Panc1 (cell line): ENCODE data around the gene NT5C1B. TPM values are rescaled to one million over a fixed set of nuclear protein-coding genes. Genes with fewer than 3 reads are reported as not detected.

Experiments used
- ATAC-seq: fragments of 200-7000 bp; cut with Tn5 transposase; 2 replicates; pipeline ENCODE4 v1.9.1; 2020; ENCODE audit warnings: mild to moderate bottlenecking, moderate library complexity
- BruUV-seq: library from RNA; stranded (reverse); fragments of 400-500 nt; replicated peaks from 2 replicates; lab custom pipeline; 2021; lab: Mats Ljungman, UMichigan
- CTCF ChIA-PET: fragments of 300-600 bp; sonication (Branson Sonifier 250); formaldehyde crosslinking; loops from one replicate; lab custom pipeline; 2022; ENCODE audit warnings: antibody characterized with exemption; lab: Charles Lee
- POLR2A ChIA-PET: fragments of 300-600 bp; sonication (Branson Sonifier 250); formaldehyde crosslinking; loops from one replicate; lab custom pipeline; 2022; ENCODE audit warnings: antibody characterized with exemption; lab: Charles Lee
- DNase-seq: peaks from one replicate; pipeline ENCODE4 v3.0.0-alpha.2; 2010; ENCODE audit warnings: low read depth, low spot score
- H3K27ac ChIP-seq: 2 replicates; pipeline ENCODE4 v1.5.1; 2011; ENCODE audit warnings: mild to moderate bottlenecking, low read length, inconsistent platforms
- H3K27me3 ChIP-seq: fragments of 200-500 bp; sonication (Bioruptor generic); 2 replicates; pipeline ENCODE4 v1.6.0; 2014; ENCODE audit warnings: low read length, inconsistent platforms; ENCODE audit not compliant: control insufficient read depth, insufficient read depth
- H3K36me3 ChIP-seq: fragments of 200-500 bp; sonication (Bioruptor generic); 2 replicates; pipeline ENCODE4 v1.5.1; 2014; ENCODE audit warnings: inconsistent platforms, mild to moderate bottlenecking, low read length, moderate library complexity; ENCODE audit not compliant: control insufficient read depth, insufficient read depth
- H3K4me1 ChIP-seq: 2 replicates; pipeline ENCODE4 v1.5.1; 2011; ENCODE audit warnings: inconsistent platforms, mild to moderate bottlenecking, low read length, moderate library complexity; ENCODE audit not compliant: control insufficient read depth, insufficient read depth
- H3K4me3 ChIP-seq, 2 experiments: 2 replicates each; pipeline ENCODE4 v1.5.1; 2011 to 2012; ENCODE audit warnings: low read depth in 2 of 2, low read length in 2 of 2, mild to moderate bottlenecking in 2 of 2, inconsistent platforms in 1 of 2, moderate library complexity in 1 of 2
- H3K9me3 ChIP-seq: fragments of 200-500 bp; sonication (Bioruptor generic); 2 replicates; pipeline ENCODE4 v1.5.1; 2014; ENCODE audit warnings: low read depth, mild to moderate bottlenecking, inconsistent platforms, low read length, moderate library complexity; ENCODE audit not compliant: control insufficient read depth, insufficient read depth
- CTCF ChIP-seq: fragments of 450-650 bp; IDR thresholded peaks from 2 replicates; pipeline ENCODE4 v1.5.1; 2017; ENCODE audit warnings: mild to moderate bottlenecking
- POLR2AphosphoS5 ChIP-seq: IDR thresholded peaks from 2 replicates; pipeline ENCODE4 v1.6.1; 2012; ENCODE audit warnings: mild to moderate bottlenecking, low read depth, low read length, moderate library complexity
- REST ChIP-seq, 2 experiments: IDR thresholded peaks; 2 replicates each; pipeline ENCODE4 v1.6.1; 2011 to 2012; ENCODE audit warnings: low read depth in 2 of 2, control low read depth in 1 of 2, low read length in 1 of 2, mild to moderate bottlenecking in 1 of 2, moderate library complexity in 1 of 2; ENCODE audit not compliant: insufficient read depth in 1 of 2
- SIN3A ChIP-seq: IDR thresholded peaks from 2 replicates; pipeline ENCODE4 v1.6.1; 2012; ENCODE audit warnings: low read depth, mild to moderate bottlenecking, low read length, moderate library complexity, borderline replicate concordance; ENCODE audit not compliant: insufficient read depth
- TCF7L2 ChIP-seq: IDR thresholded peaks from 2 replicates; pipeline ENCODE4 v1.6.1; 2011; ENCODE audit warnings: mild to moderate bottlenecking, low read depth, low read length, inconsistent platforms
- in situ Hi-C: cut with HindIII; loops from 2 replicates; pipeline ENCODE4 v1.10.0; 2016; ENCODE audit warnings: low sequenced_read_pairs, low pct_unique_long_range_greater_than_20kb
- intact Hi-C: fragments of 100-400 bp; cut with micrococcal nuclease; formaldehyde crosslinking; loops from one replicate; pipeline ENCODE4 v1.10.0; 2022; ENCODE audit not compliant: unreplicated experiment
- total RNA-seq: library from RNA; stranded (reverse); gene quantifications from one replicate; pipeline ENCODE4 v1.2.1, GENCODE V29; 2021; ENCODE audit not compliant: unreplicated experiment

The NT5C1B gene
- total RNA-seq, 1 experiment from 2014 or later = not detected

- intact Hi-C loops = no loop called here
- POLR2A ChIA-PET = no interaction called here
- BruUV-seq = no TSS peak
- CTCF ChIA-PET = no interaction called here
- H3K27ac ChIP-seq = no peak overlapping the region
- no peaks in the 10 kb centered on the region for H3K36me3 ChIP-seq
- no peak overlapping the region for H3K4me3 ChIP-seq
- DNase-seq (no peak), ATAC-seq (no peak)
- H3K4me1 ChIP-seq = no peaks in the 10 kb centered on the region
- no peaks in the 10 kb centered on the region for H3K9me3 ChIP-seq
- no peaks in the 10 kb centered on the region for H3K27me3 ChIP-seq
- TF ChIP-seq CTCF = no peak
- TF ChIP-seq REST (IDR thresholded peaks at IDR 0.05; ENCODE audit: insufficient read depth in 1 of 2, low read depth in 2 of 2, low read length in 1 of 2) = no peak
- TF ChIP-seq POLR2AphosphoS5 = no peak
- TF ChIP-seq SIN3A = no peak
- no peak for TF ChIP-seq TCF7L2
- in situ Hi-C loops = no loop called here
These were observed 63.5 kb downstream of the NT5C1B start for GRCh38 chr2:18525852-18526251.

- no TSS peak for BruUV-seq
- Histone ChIP-seq H3K27ac (no peak overlapping the region), H3K27me3 (no peaks in the 10 kb centered on the region; the same call in 1 of the 2 replicates), H3K9me3 (no peaks in the 10 kb centered on the region), H3K4me1 (peaks cover 3% of the 10 kb centered on the region; the same call in 1 of the 2 replicates), H3K4me3 (no peak overlapping the region), H3K36me3 (no peaks in the 10 kb centered on the region)
- no peak for DNase-seq
- intact Hi-C loops (no loop called here), in situ Hi-C loops (no loop called here)
- TF ChIP-seq POLR2AphosphoS5 = no peak
- TF ChIP-seq REST (IDR thresholded peaks at IDR 0.05; ENCODE audit: insufficient read depth in 1 of 2, low read depth in 2 of 2, low read length in 1 of 2) = no peak
- TF ChIP-seq TCF7L2 = no peak
- TF ChIP-seq SIN3A = no peak
- no peak for TF ChIP-seq CTCF
- POLR2A ChIA-PET = no interaction called here
- CTCF ChIA-PET = no interaction called here
- no peak for ATAC-seq
These were observed 64.1 kb downstream of the NT5C1B start for GRCh38 chr2:18525236-18525635.
